GM06990 (cell line): ENCODE measurements around the gene NTM.
A peak's percentile ranks its signal among the peaks of the same experiment; 100 is the strongest.

ENCODE experiments used
- DNase-seq: peaks from one replicate; pipeline ENCODE4 v3.0.0-alpha.2; 2011; ENCODE audit not compliant: insufficient read length; ENCODE audit errors: extremely low read depth
- H3K27me3 ChIP-seq: replicated peaks from 2 replicates; pipeline ENCODE4 v1.6.0; 2011; ENCODE audit warnings: low read length; ENCODE audit not compliant: control insufficient read depth, insufficient read depth
- H3K36me3 ChIP-seq: 2 replicates; pipeline ENCODE4 v1.5.1; 2011; ENCODE audit warnings: low read length; ENCODE audit not compliant: control insufficient read depth, insufficient read depth
- H3K4me3 ChIP-seq: replicated peaks from 2 replicates; pipeline ENCODE4 v1.5.1; 2011; ENCODE audit warnings: low read depth, mild to moderate bottlenecking, control low read depth, low read length
- CTCF ChIP-seq: IDR thresholded peaks from 2 replicates; pipeline ENCODE4 v1.5.1; 2011; ENCODE audit warnings: low read length, control low read depth, mild to moderate bottlenecking, inconsistent platforms; ENCODE audit not compliant: insufficient read depth, poor library complexity, severe bottlenecking

The NTM gene

GRCh38 chr11:132184079-132184478 is 813.7 kb downstream of the NTM start:
- Histone ChIP-seq H3K4me3 (no peak overlapping the region), H3K27me3 (no peaks in the 10 kb centered on the region; the same call in 1 of the 2 replicates), H3K36me3 (no peaks in the 10 kb centered on the region)
- DNase-seq: no peak
- no peak for TF ChIP-seq CTCF

DNA sequence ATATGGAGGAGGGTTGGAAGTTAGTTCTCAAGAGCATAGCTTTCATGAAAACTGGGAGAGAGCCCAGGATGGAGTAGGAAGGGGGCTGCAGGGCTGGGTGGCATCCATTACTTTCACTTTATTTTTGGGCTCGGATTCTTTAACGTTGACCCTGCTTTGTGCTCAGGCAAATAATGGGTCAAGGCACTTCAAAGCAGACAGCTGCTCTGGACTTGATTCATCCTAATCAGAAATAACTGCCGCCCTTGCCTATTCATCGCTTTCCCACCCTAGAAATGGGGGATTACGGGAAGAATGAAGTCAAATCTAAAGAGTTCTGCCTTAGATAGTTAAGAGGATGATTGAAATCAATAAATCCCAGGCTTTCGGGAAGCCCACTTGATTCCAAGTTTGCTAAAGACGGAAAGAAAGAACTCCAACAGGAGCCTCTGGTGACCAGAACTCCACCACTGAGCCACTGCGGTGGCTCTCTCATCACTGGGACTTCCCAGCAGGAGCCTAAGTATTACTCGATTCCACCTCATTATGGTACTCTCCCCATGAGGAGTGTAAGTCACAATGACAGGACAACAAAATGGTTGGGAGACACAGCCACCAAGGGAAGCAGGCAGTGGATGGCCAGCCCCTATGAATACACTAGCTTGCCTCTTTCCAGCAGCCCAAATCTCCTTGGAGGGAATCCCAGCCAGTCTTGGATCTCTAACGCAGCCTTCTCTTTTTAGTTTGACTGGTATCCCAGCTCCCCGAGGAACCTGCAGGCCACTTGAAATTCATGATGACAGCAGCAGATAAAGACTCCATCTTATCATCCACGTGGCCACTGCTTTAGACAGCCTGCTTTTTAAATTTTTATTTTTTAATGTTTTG is 815.5 kb downstream of the NTM start:
- no peak for TF ChIP-seq CTCF
- Histone ChIP-seq H3K27me3 (no peaks in the 10 kb centered on the region; the same call in 1 of the 2 replicates), H3K4me3 (no peak overlapping the region), H3K36me3 (no peaks in the 10 kb centered on the region)
- no peak for DNase-seq

DNA sequence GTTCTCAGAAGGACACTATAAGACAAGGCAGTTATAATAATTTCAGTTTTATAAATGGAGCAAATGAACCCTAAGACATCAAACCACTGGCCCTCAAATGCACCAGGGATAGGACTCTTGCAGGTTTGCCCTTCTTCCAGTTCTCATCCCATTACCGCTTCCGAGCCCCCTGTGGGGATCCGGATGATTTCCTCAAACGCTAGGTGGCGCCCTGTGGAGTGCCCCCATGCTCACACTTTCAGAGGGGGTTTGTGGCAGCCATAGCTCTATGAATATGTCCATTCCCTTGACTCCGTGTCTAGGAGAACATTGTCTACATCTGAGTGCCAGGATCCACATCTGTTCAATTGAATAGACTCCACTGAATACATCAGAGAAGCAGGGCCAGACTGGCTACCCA is 816.3 kb downstream of the NTM start:
- Histone ChIP-seq H3K4me3 (no peak overlapping the region), H3K36me3 (no peaks in the 10 kb centered on the region), H3K27me3 (no peaks in the 10 kb centered on the region)
- peak; percentile 59 for TF ChIP-seq CTCF
- no peak for DNase-seq

GRCh38 chr11:132187386-132187785 is 817.0 kb downstream of the NTM start:
- no peak for DNase-seq
- Histone ChIP-seq H3K27me3 (no peaks in the 10 kb centered on the region), H3K36me3 (no peaks in the 10 kb centered on the region), H3K4me3 (no peak overlapping the region)
- no peak for TF ChIP-seq CTCF

DNA sequence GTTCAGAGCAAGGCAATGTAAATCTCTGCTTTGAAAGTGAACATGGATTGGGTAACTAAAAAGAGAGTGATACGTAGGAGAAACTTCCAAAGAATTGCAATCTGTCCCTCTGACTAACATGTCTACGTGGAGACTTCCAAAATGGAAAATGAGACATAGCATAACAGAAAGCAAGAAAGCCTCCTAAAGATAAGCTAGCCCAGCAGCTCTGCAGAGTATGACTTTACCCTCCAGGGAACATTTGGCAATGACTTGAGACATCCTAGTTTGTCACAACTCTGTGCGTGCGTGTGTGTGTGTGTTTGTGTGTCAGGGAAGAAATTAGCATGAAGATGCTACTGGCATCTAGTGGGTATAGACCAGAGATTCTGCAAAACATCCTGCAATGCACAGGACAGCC is 817.4 kb downstream of the NTM start:
- DNase-seq: no peak
- Histone ChIP-seq H3K36me3 (no peaks in the 10 kb centered on the region), H3K4me3 (no peak overlapping the region), H3K27me3 (no peaks in the 10 kb centered on the region)
- no peak for TF ChIP-seq CTCF

GRCh38 chr11:132196928-132197327 is 826.5 kb downstream of the NTM start:
- Histone ChIP-seq H3K4me3 (no peak overlapping the region), H3K36me3 (no peaks in the 10 kb centered on the region), H3K27me3 (no peaks in the 10 kb centered on the region)
- no peak for DNase-seq
- no peak for TF ChIP-seq CTCF
